SK-N-SH treated with all-trans-retinoic acid at 6 μM for 48 hours (cell line): ENCODE measurements around the gene VASN.

ENCODE experiments used
- ATAC-seq: fragments of 200-7000 bp; cut with Tn5 transposase; 3 replicates; pipeline ENCODE4 v1.9.1; 2020; ENCODE audit warnings: mild to moderate bottlenecking, moderate library complexity
- ARNTL ChIP-seq: fragments of 450-650 bp; formaldehyde crosslinking; IDR thresholded peaks from 2 replicates; pipeline ENCODE4 v1.5.0; 2020; ENCODE audit warnings: low read depth, mild to moderate bottlenecking, moderate library complexity, borderline replicate concordance
- CSDC2 ChIP-seq: fragments of 250-450 bp; sonication (Bioruptor Pico); IDR thresholded peaks from 2 replicates; pipeline ENCODE4 v1.5.0; 2020; ENCODE audit warnings: mild to moderate bottlenecking, moderate library complexity
- CSRNP3 ChIP-seq: fragments of 250-450 bp; sonication (Bioruptor Pico); IDR thresholded peaks from 2 replicates; pipeline ENCODE4 v1.5.1; 2021; ENCODE audit warnings: mild to moderate bottlenecking, moderate library complexity
- ESRRG ChIP-seq: fragments of 250-450 bp; sonication (Bioruptor Pico); IDR thresholded peaks from 2 replicates; pipeline ENCODE4 v1.6.1; 2021; ENCODE audit warnings: mild to moderate bottlenecking
- GLIS3 ChIP-seq: fragments of 250-450 bp; sonication (Bioruptor Pico); IDR thresholded peaks from 2 replicates; pipeline ENCODE4 v1.5.0; 2020; ENCODE audit warnings: mild to moderate bottlenecking, moderate library complexity
- ISL1 ChIP-seq: fragments of 250-450 bp; sonication (Bioruptor Pico); IDR thresholded peaks from 2 replicates; pipeline ENCODE4 v2.1.2; 2022; ENCODE audit warnings: mild to moderate bottlenecking, moderate library complexity
- OSR1 ChIP-seq: fragments of 250-450 bp; sonication (Bioruptor Pico); IDR thresholded peaks from 2 replicates; pipeline ENCODE4 v1.8.0; 2022; ENCODE audit warnings: moderate library complexity, mild to moderate bottlenecking, inconsistent platforms
- PATZ1 ChIP-seq: fragments of 250-450 bp; sonication (Bioruptor Pico); IDR thresholded peaks from 2 replicates; pipeline ENCODE4 v1.8.0; 2020; ENCODE audit warnings: mild to moderate bottlenecking, moderate library complexity, borderline replicate concordance
- POU6F1 ChIP-seq: fragments of 250-450 bp; sonication (Bioruptor Pico); IDR thresholded peaks from 2 replicates; pipeline ENCODE4 v1.8.0; 2021; ENCODE audit warnings: low read depth, mild to moderate bottlenecking, moderate library complexity, borderline replicate concordance
- PPARA ChIP-seq: fragments of 250-450 bp; sonication (Bioruptor Pico); IDR thresholded peaks from 2 replicates; pipeline ENCODE4 v1.5.0; 2020; ENCODE audit warnings: mild to moderate bottlenecking, borderline replicate concordance
- RARB ChIP-seq: fragments of 250-450 bp; sonication (Bioruptor Pico); IDR thresholded peaks from 2 replicates; pipeline ENCODE4 v1.8.0; 2021; ENCODE audit warnings: mild to moderate bottlenecking, moderate library complexity
- SNAI2 ChIP-seq: fragments of 250-450 bp; sonication (Bioruptor Pico); IDR thresholded peaks from 2 replicates; pipeline ENCODE4 v1.5.0; 2020; ENCODE audit warnings: mild to moderate bottlenecking, moderate library complexity
- TCF4 ChIP-seq: fragments of 250-450 bp; sonication (Bioruptor Pico); IDR thresholded peaks from 2 replicates; pipeline ENCODE4 v1.8.0; 2021; ENCODE audit warnings: mild to moderate bottlenecking, moderate library complexity, borderline replicate concordance
- TOX ChIP-seq: fragments of 250-450 bp; sonication (Bioruptor Pico); IDR thresholded peaks from 2 replicates; pipeline ENCODE4 v1.8.0; 2021; ENCODE audit warnings: mild to moderate bottlenecking, moderate library complexity, borderline replicate concordance
- TSHZ2 ChIP-seq: fragments of 250-450 bp; sonication (Bioruptor Pico); IDR thresholded peaks from 2 replicates; pipeline ENCODE4 v1.5.0; 2020; ENCODE audit warnings: mild to moderate bottlenecking, moderate library complexity
- ZFP3 ChIP-seq: fragments of 250-450 bp; sonication (Bioruptor Pico); IDR thresholded peaks from 2 replicates; pipeline ENCODE4 v1.5.0; 2020; ENCODE audit warnings: mild to moderate bottlenecking, moderate library complexity
- ZFP30 ChIP-seq: fragments of 450-650 bp; formaldehyde crosslinking; IDR thresholded peaks from 2 replicates; pipeline ENCODE4 v1.5.0; 2022; ENCODE audit warnings: mild to moderate bottlenecking, moderate library complexity
- ZNF565 ChIP-seq: fragments of 450-650 bp; formaldehyde crosslinking; conservative IDR thresholded peaks from 2 replicates; pipeline ENCODE4 v1.5.0; 2020; ENCODE audit warnings: low read depth, mild to moderate bottlenecking, moderate library complexity
- ZNF70 ChIP-seq: fragments of 450-650 bp; formaldehyde crosslinking; IDR thresholded peaks from 2 replicates; pipeline ENCODE4 v1.5.0; 2020; ENCODE audit warnings: mild to moderate bottlenecking, moderate library complexity
- ZNF8 ChIP-seq: fragments of 450-650 bp; formaldehyde crosslinking; IDR thresholded peaks from 2 replicates; pipeline ENCODE4 v1.5.0; 2020; ENCODE audit warnings: mild to moderate bottlenecking, moderate library complexity

Gene VASN

GRCh38 chr16:4365014-4365406 is 6.6 kb upstream of the VASN start:
- no peak for ATAC-seq
- no peak for TF ChIP-seq ZNF8 (CRISPR knock-in tag)

GRCh38 chr16:4365615-4366014 is 6.0 kb upstream of the VASN start:
- TF ChIP-seq TSHZ2, result no peak
- no peak for TF ChIP-seq GLIS3
- TF ChIP-seq ZFP3 (CRISPR knock-in tag), result no peak
- no peak for TF ChIP-seq CSDC2 (CRISPR knock-in tag)
- no peak for TF ChIP-seq ESRRG (CRISPR knock-in tag)
- no peak for TF ChIP-seq TCF4 (CRISPR knock-in tag)
- TF ChIP-seq TOX (CRISPR knock-in tag), result no peak
- no peak for TF ChIP-seq CSRNP3 (CRISPR knock-in tag)
- no peak for TF ChIP-seq ZNF8 (CRISPR knock-in tag)
- no peak for TF ChIP-seq ARNTL (CRISPR knock-in tag)
- no peak for TF ChIP-seq PPARA (CRISPR knock-in tag)
- TF ChIP-seq ISL1 (CRISPR knock-in tag), result no peak
- TF ChIP-seq OSR1 (CRISPR knock-in tag), result no peak
- no peak for TF ChIP-seq RARB (CRISPR knock-in tag)
- no peak for TF ChIP-seq ZNF70 (CRISPR knock-in tag)
- ATAC-seq, result no peak

GRCh38 chr16:4366016-4366415 is 5.6 kb upstream of the VASN start:
- TF ChIP-seq TCF4 (CRISPR knock-in tag), result no peak
- TF ChIP-seq SNAI2, result no peak
- no peak for TF ChIP-seq GLIS3
- TF ChIP-seq PPARA (CRISPR knock-in tag), result no peak
- TF ChIP-seq ZNF70 (CRISPR knock-in tag), result no peak
- TF ChIP-seq ESRRG (CRISPR knock-in tag), result no peak
- TF ChIP-seq ZFP3 (CRISPR knock-in tag), result no peak
- TF ChIP-seq ZNF565 (CRISPR knock-in tag), result no peak
- TF ChIP-seq RARB (CRISPR knock-in tag), result no peak
- no peak for TF ChIP-seq ARNTL (CRISPR knock-in tag)
- no peak for TF ChIP-seq PATZ1 (CRISPR knock-in tag)

GRCh38 chr16:4367393-4367856 is 4.2 kb upstream of the VASN start:
- no peak for ATAC-seq
- TF ChIP-seq SNAI2 (no peak), GLIS3 (no peak), CSDC2 (CRISPR knock-in tag) (no peak), ZNF565 (CRISPR knock-in tag) (no peak), POU6F1 (CRISPR knock-in tag) (no peak), ZNF70 (CRISPR knock-in tag) (no peak), RARB (CRISPR knock-in tag) (no peak), CSRNP3 (CRISPR knock-in tag) (no peak), ZFP30 (CRISPR knock-in tag) (no peak), OSR1 (CRISPR knock-in tag) (no peak), TSHZ2 (no peak), ESRRG (CRISPR knock-in tag) (no peak), PATZ1 (CRISPR knock-in tag) (no peak), ARNTL (CRISPR knock-in tag) (no peak)

More at GRCh38 chr16:4366016-4366415, 5.6 kb upstream of the VASN start:
- no peak for ATAC-seq
